GM12878 (cell line): Measurements from ENCODE around the gene SUPT3H.

Source experiments
- BCL11A ChIP-seq: IDR thresholded peaks from 2 replicates; pipeline ENCODE4 v1.6.1; 2011; ENCODE audit warnings: low read depth, low read length
- CHD2 ChIP-seq: IDR thresholded peaks from 2 replicates; pipeline ENCODE4 v1.6.1; 2011; ENCODE audit warnings: low read depth, low read length, improper control_type of control experiment, borderline replicate concordance
- CTCF ChIP-seq, 3 experiments: IDR thresholded peaks in 2 of 3; conservative IDR thresholded peaks in 1 of 3; 2 replicates each; pipeline ENCODE4 v1.5.1; 2011; ENCODE audit warnings: low read depth in 3 of 3, low read length in 3 of 3, mild to moderate bottlenecking in 3 of 3, control low read depth in 2 of 3, moderate library complexity in 2 of 3, inconsistent platforms in 1 of 3, mixed read lengths in 1 of 3; ENCODE audit not compliant: control insufficient read depth in 2 of 3, insufficient read depth in 1 of 3; ENCODE audit errors: extremely low read depth in 1 of 3
- EP300 ChIP-seq, 2 experiments: fragments of 150-350 bp in 1 of 2; IDR thresholded peaks; 2 replicates each; pipeline ENCODE4 v1.6.1; 2011 to 2012; ENCODE audit warnings: low read depth in 2 of 2, low read length in 2 of 2, borderline replicate concordance in 1 of 2, improper control_type of control experiment in 1 of 2, inconsistent platforms in 1 of 2; ENCODE audit not compliant: control insufficient read depth in 1 of 2
- MAX ChIP-seq: IDR thresholded peaks from 2 replicates; pipeline ENCODE4 v1.6.1; 2012; ENCODE audit warnings: low read depth, low read length, improper control_type of control experiment
- NRF1 ChIP-seq: conservative IDR thresholded peaks from 2 replicates; pipeline ENCODE4 v1.6.1; 2011; ENCODE audit warnings: mild to moderate bottlenecking, low read depth, low read length, improper control_type of control experiment

- TF ChIP-seq NRF1 = no peak
- no peak for TF ChIP-seq MAX
- no peak for TF ChIP-seq CTCF (IDR thresholded peaks at IDR 0.05 in 2 of 3, conservative IDR thresholded peaks at IDR 0.05 in 1 of 3; ENCODE audit: control insufficient read depth in 2 of 3, extremely low read depth in 1 of 3, insufficient read depth in 1 of 3, low read depth in 3 of 3, low read length in 3 of 3)
- TF ChIP-seq EP300 (IDR thresholded peaks at IDR 0.05; ENCODE audit: borderline replicate concordance in 1 of 2, control insufficient read depth in 1 of 2, low read depth in 2 of 2, low read length in 2 of 2) = no peak
- no peak for TF ChIP-seq CHD2
- no peak for TF ChIP-seq BCL11A
Measured at GRCh38 chr6:44854712-44855443, 522.9 kb downstream of the SUPT3H start.
